T-helper 1 cell treated with Interleukin-12 subunit alpha and Interleukin-12 subunit beta and Interleukin-4 antibody, amounts not matched to agents 30 μg/mL and 1 μg/mL, for 36 hours (primary cell): ENCODE data around the gene RHEBL1.
A peak's percentile ranks its signal among the peaks of the same experiment; 100 is the strongest.

Experiments
- H3K27ac Mint-ChIP-seq: one replicate; pipeline ENCODE4 v1.8.0; 2021; ENCODE audit warnings: mild to moderate bottlenecking, mixed read lengths
- H3K27me3 Mint-ChIP-seq: one replicate; pipeline ENCODE4 v1.8.0; 2021; ENCODE audit warnings: low read depth, mixed read lengths
- H3K36me3 Mint-ChIP-seq: one replicate; pipeline ENCODE4 v1.8.0; 2021; ENCODE audit warnings: low read depth, mixed read lengths
- H3K4me1 Mint-ChIP-seq: one replicate; pipeline ENCODE4 v1.8.0; 2021; ENCODE audit warnings: low read depth, mixed read lengths
- H3K4me3 Mint-ChIP-seq: one replicate; pipeline ENCODE4 v1.8.0; 2021; ENCODE audit warnings: mild to moderate bottlenecking, moderate library complexity, mixed read lengths
- H3K9me3 Mint-ChIP-seq: one replicate; pipeline ENCODE4 v1.8.0; 2021; ENCODE audit warnings: mixed read lengths

RHEBL1 gene

GRCh38 chr12:49052451-49053208 is 17.1 kb downstream of the RHEBL1 start:
- peaks cover 33% of the 10 kb centered on the region for H3K4me1 Mint-ChIP-seq
- H3K36me3 Mint-ChIP-seq: peaks cover 59% of the 10 kb centered on the region
- H3K4me3 Mint-ChIP-seq: no peak overlapping the region
- H3K27ac Mint-ChIP-seq: no peak overlapping the region
- H3K9me3 Mint-ChIP-seq: no peaks in the 10 kb centered on the region
- no peaks in the 10 kb centered on the region for H3K27me3 Mint-ChIP-seq

GRCh38 chr12:49051777-49052438 is 17.9 kb downstream of the RHEBL1 start:
- Mint-ChIP-seq H3K9me3 (no peaks in the 10 kb centered on the region), H3K36me3 (peaks cover 55% of the 10 kb centered on the region), H3K4me1 (peaks cover 26% of the 10 kb centered on the region)

GRCh38 chr12:49051373-49051764 is 18.4 kb downstream of the RHEBL1 start:
- Mint-ChIP-seq H3K4me1 (peaks cover 20% of the 10 kb centered on the region), H3K9me3 (no peaks in the 10 kb centered on the region), H3K27ac (no peak overlapping the region), H3K27me3 (no peaks in the 10 kb centered on the region), H3K4me3 (no peak overlapping the region), H3K36me3 (peaks cover 57% of the 10 kb centered on the region)

More at GRCh38 chr12:49051777-49052438, 17.9 kb downstream of the RHEBL1 start:
- Mint-ChIP-seq H3K4me3 (no peak overlapping the region), H3K27ac (no peak overlapping the region), H3K27me3 (no peaks in the 10 kb centered on the region)

- Mint-ChIP-seq H3K27ac (no peak overlapping the region), H3K4me3 (no peak overlapping the region), H3K4me1 (peaks cover 14% of the 10 kb centered on the region), H3K9me3 (no peaks in the 10 kb centered on the region), H3K36me3 (peaks cover 58% of the 10 kb centered on the region), H3K27me3 (no peaks in the 10 kb centered on the region)
Observed at GRCh38 chr12:49050507-49051372, 19.0 kb downstream of the RHEBL1 start.

GRCh38 chr12:49049566-49050224 is 20.1 kb downstream of the RHEBL1 start:
- Mint-ChIP-seq H3K36me3 (peaks cover 55% of the 10 kb centered on the region), H3K9me3 (no peaks in the 10 kb centered on the region), H3K27me3 (no peaks in the 10 kb centered on the region), H3K4me1 (peaks cover 5% of the 10 kb centered on the region), H3K27ac (no peak overlapping the region), H3K4me3 (no peak overlapping the region)

GRCh38 chr12:49048953-49049352 is 20.8 kb downstream of the RHEBL1 start:
- peaks cover 59% of the 10 kb centered on the region for H3K36me3 Mint-ChIP-seq
- H3K27me3 Mint-ChIP-seq: no peaks in the 10 kb centered on the region
- H3K9me3 Mint-ChIP-seq: no peaks in the 10 kb centered on the region
- no peak overlapping the region for H3K4me3 Mint-ChIP-seq
- peaks cover 4% of the 10 kb centered on the region for H3K4me1 Mint-ChIP-seq
- H3K27ac Mint-ChIP-seq: no peak overlapping the region

GRCh38 chr12:49046129-49046895 is 23.5 kb downstream of the RHEBL1 start:
- H3K4me3 Mint-ChIP-seq: no peak overlapping the region
- H3K27ac Mint-ChIP-seq: no peak overlapping the region

GRCh38 chr12:49044660-49045059 is 25.1 kb downstream of the RHEBL1 start:
- H3K4me3 Mint-ChIP-seq: no peak overlapping the region
- no peak overlapping the region for H3K27ac Mint-ChIP-seq
- H3K36me3 Mint-ChIP-seq: peaks cover 55% of the 10 kb centered on the region
- H3K27me3 Mint-ChIP-seq: no peaks in the 10 kb centered on the region
- H3K9me3 Mint-ChIP-seq: no peaks in the 10 kb centered on the region
- no peaks in the 10 kb centered on the region for H3K4me1 Mint-ChIP-seq

More at GRCh38 chr12:49046129-49046895, 23.5 kb downstream of the RHEBL1 start:
- Mint-ChIP-seq H3K4me1 (no peaks in the 10 kb centered on the region), H3K9me3 (no peaks in the 10 kb centered on the region), H3K27me3 (no peaks in the 10 kb centered on the region), H3K36me3 (peaks cover 55% of the 10 kb centered on the region)

GRCh38 chr12:49043856-49044258 is 25.9 kb downstream of the RHEBL1 start:
- no peaks in the 10 kb centered on the region for H3K4me1 Mint-ChIP-seq
- no peaks in the 10 kb centered on the region for H3K27me3 Mint-ChIP-seq
- H3K9me3 Mint-ChIP-seq: no peaks in the 10 kb centered on the region
- peaks cover 53% of the 10 kb centered on the region for H3K36me3 Mint-ChIP-seq
- peak overlapping the region; percentile 14 for H3K27ac Mint-ChIP-seq
- no peak overlapping the region for H3K4me3 Mint-ChIP-seq

GRCh38 chr12:49043241-49043640 is 26.5 kb downstream of the RHEBL1 start:
- Mint-ChIP-seq H3K4me1 (no peaks in the 10 kb centered on the region), H3K36me3 (peaks cover 52% of the 10 kb centered on the region), H3K27me3 (no peaks in the 10 kb centered on the region), H3K27ac (no peak overlapping the region), H3K9me3 (no peaks in the 10 kb centered on the region), H3K4me3 (no peak overlapping the region)

- Mint-ChIP-seq H3K9me3 (no peaks in the 10 kb centered on the region), H3K27ac (no peak overlapping the region), H3K27me3 (no peaks in the 10 kb centered on the region), H3K4me1 (no peaks in the 10 kb centered on the region), H3K36me3 (peaks cover 52% of the 10 kb centered on the region), H3K4me3 (no peak overlapping the region)
Observed at GRCh38 chr12:49041881-49042484, 27.8 kb downstream of the RHEBL1 start.

- peaks cover 50% of the 10 kb centered on the region for H3K36me3 Mint-ChIP-seq
Observed at GRCh38 chr12:49041036-49041880, 28.5 kb downstream of the RHEBL1 start.

More at GRCh38 chr12:49041036-49041880, 28.5 kb downstream of the RHEBL1 start:
- Mint-ChIP-seq H3K27ac (no peak overlapping the region), H3K9me3 (no peaks in the 10 kb centered on the region), H3K4me1 (no peaks in the 10 kb centered on the region), H3K27me3 (no peaks in the 10 kb centered on the region), H3K4me3 (no peak overlapping the region)
